CD14-positive monocyte (primary cell): Measurements from ENCODE around the gene MYO16. TPM values are rescaled to one million over a fixed set of nuclear protein-coding genes. Genes with fewer than 3 reads are reported as not detected.

ENCODE experiments used
- DNase-seq, 3 donors: peaks; one replicate each; pipeline ENCODE4 v3.0.0-alpha.2; 2011 to 2022
- H2AFZ ChIP-seq: 2 replicates; pipeline ENCODE4 v1.6.0; 2012; ENCODE audit warnings: mild to moderate bottlenecking, low read depth, low read length, inconsistent platforms; ENCODE audit not compliant: insufficient read depth, poor library complexity, severe bottlenecking
- H3K27ac ChIP-seq, 2 donors: 1 replicate in 1 of 2; 2 replicates in 1 of 2; pipeline ENCODE4 v1.5.1; 2012 to 2013; ENCODE audit warnings: low read length in 2 of 2, control low read depth in 1 of 2, inconsistent platforms in 1 of 2, low read depth in 1 of 2, mild to moderate bottlenecking in 1 of 2
- H3K27me3 ChIP-seq, 2 donors: one replicate each; pipeline versions ENCODE4 v1.6.0 to v1.6.1; 2011 to 2013; ENCODE audit warnings: low read length in 2 of 2; ENCODE audit not compliant: control insufficient read depth in 2 of 2, insufficient read depth in 2 of 2
- H3K36me3 ChIP-seq, 2 donors: replicated peaks in 1 of 2; 1 replicate in 1 of 2; 2 replicates in 1 of 2; pipeline versions ENCODE4 v1.5.1 to v1.6.1; 2012 to 2013; ENCODE audit warnings: low read length in 2 of 2, control low read depth in 1 of 2, inconsistent platforms in 1 of 2, mild to moderate bottlenecking in 1 of 2; ENCODE audit not compliant: insufficient read depth in 2 of 2, control insufficient read depth in 1 of 2
- H3K4me1 ChIP-seq, 2 donors: 1 replicate in 1 of 2; 2 replicates in 1 of 2; pipeline versions ENCODE4 v1.5.1 to v1.6.1; 2012 to 2013; ENCODE audit warnings: low read length in 2 of 2, control low read depth in 1 of 2, inconsistent platforms in 1 of 2, mild to moderate bottlenecking in 1 of 2, moderate library complexity in 1 of 2; ENCODE audit not compliant: insufficient read depth in 2 of 2, control insufficient read depth in 1 of 2
- H3K4me2 ChIP-seq: replicated peaks from 2 replicates; pipeline ENCODE3; 2012; ENCODE audit warnings: low read length, moderate library complexity, mild to moderate bottlenecking; ENCODE audit not compliant: poor library complexity, severe bottlenecking; ENCODE audit errors: extremely low read depth
- H3K4me3 ChIP-seq, 3 experiments: fragments of 200-600 bp in 1 of 3; sonication (generic) in 1 of 3; replicated peaks in 1 of 3; 1 replicate in 2 of 3; 2 replicates in 1 of 3; pipeline ENCODE4 v1.5.1; 2011 to 2013; ENCODE audit warnings: low read length in 3 of 3, mild to moderate bottlenecking in 3 of 3, control low read depth in 2 of 3, low read depth in 2 of 3, inconsistent platforms in 1 of 3, moderate library complexity in 1 of 3
- H3K79me2 ChIP-seq: 2 replicates; pipeline ENCODE4 v1.6.0; 2012; ENCODE audit warnings: mild to moderate bottlenecking, control low read depth, inconsistent platforms, low read length, moderate library complexity; ENCODE audit not compliant: insufficient read depth
- H3K9ac ChIP-seq: 2 replicates; pipeline ENCODE4 v1.6.0; 2017; ENCODE audit warnings: low read length, mild to moderate bottlenecking; ENCODE audit not compliant: insufficient read depth, poor library complexity, severe bottlenecking
- H3K9me3 ChIP-seq, 2 donors: replicated peaks in 1 of 2; 1 replicate in 1 of 2; 2 replicates in 1 of 2; pipeline versions ENCODE4 v1.5.1 to v1.6.1; 2012 to 2013; ENCODE audit warnings: low read length in 2 of 2, control low read depth in 1 of 2; ENCODE audit not compliant: control insufficient read depth in 1 of 2, insufficient read depth in 1 of 2
- H4K20me1 ChIP-seq: 2 replicates; pipeline ENCODE4 v1.6.0; 2012; ENCODE audit warnings: mild to moderate bottlenecking, low read length, control low read depth, moderate library complexity; ENCODE audit not compliant: insufficient read depth
- H3K27ac Mint-ChIP-seq, 7 donors: one replicate each; pipeline ENCODE4 v1.8.0; 2020; ENCODE audit warnings: mild to moderate bottlenecking in 7 of 7, mixed read lengths in 7 of 7, moderate library complexity in 6 of 7, inconsistent platforms in 2 of 7
- H3K27me3 Mint-ChIP-seq, 3 donors: one replicate each; pipeline ENCODE4 v1.8.0; 2021 to 2022; ENCODE audit warnings: low read depth in 3 of 3, mild to moderate bottlenecking in 3 of 3, mixed read lengths in 3 of 3, moderate library complexity in 3 of 3, inconsistent platforms in 1 of 3
- H3K36me3 Mint-ChIP-seq, 2 donors: one replicate each; pipeline ENCODE4 v1.8.0; 2020; ENCODE audit warnings: mixed read lengths in 2 of 2, inconsistent platforms in 1 of 2, mild to moderate bottlenecking in 1 of 2
- H3K4me1 Mint-ChIP-seq: one replicate; pipeline ENCODE4 v1.8.0; 2020; ENCODE audit warnings: mild to moderate bottlenecking, mixed read lengths
- H3K4me3 Mint-ChIP-seq, 2 donors: one replicate each; pipeline ENCODE4 v1.8.0; 2020; ENCODE audit warnings: mild to moderate bottlenecking in 2 of 2, mixed read lengths in 2 of 2, moderate library complexity in 1 of 2
- H3K9me3 Mint-ChIP-seq, 7 donors: one replicate each; pipeline ENCODE4 v1.8.0; 2020 to 2022; ENCODE audit warnings: mixed read lengths in 7 of 7, mild to moderate bottlenecking in 6 of 7, moderate library complexity in 6 of 7, inconsistent platforms in 2 of 7
- CTCF ChIP-seq: fragments of 200-600 bp; IDR thresholded peaks from one replicate; pipeline ENCODE4 v1.8.0; 2022; ENCODE audit warnings: antibody characterized with exemption, mild to moderate bottlenecking
- WGBS: methylation state at CpG from one replicate; pipeline ENCODE4 v1.1.5; 2013; ENCODE audit warnings: missing lambda C conversion rate; ENCODE audit not compliant: insufficient coverage; 5-methylcytosine and 5-hydroxymethylcytosine counted together
- intact Hi-C, 2 donors: fragments of 100-400 bp; cut with micrococcal nuclease; formaldehyde crosslinking; loops; one replicate each; pipeline versions ENCODE4 v1.15.0 to v1.15.1; 2023
- polyA plus RNA-seq, 3 donors: library from polyadenylated mRNA; depleted of rRNA in 1 of 3; unstranded in 2 of 3; stranded (reverse) in 1 of 3; fragments of 300-500 nt in 2 of 3; fragments of >200 nt in 1 of 3; fragmentation: Illumina TruSeq in 2 of 3; gene quantifications; 1 replicate in 2 of 3; 2 replicates in 1 of 3; pipeline ENCODE4 v1.2.3, GENCODE V29; 2012 to 2021

Gene MYO16
- polyA plus RNA-seq, 3 donors: not detected

GRCh38 chr13:108785844-108786243 lies 156.4 kb downstream of the MYO16 start:
- no peaks in the 10 kb centered on the region for H3K4me1 Mint-ChIP-seq
- H3K9me3 ChIP-seq: peaks cover 5 to 11% of the 10 kb centered on the region in 2 donors
- DNase-seq: no peak

GRCh38 chr13:108786456-108787200 lies 157.2 kb downstream of the MYO16 start:
- no peak overlapping the region for H3K4me2 ChIP-seq
- H3K27me3 ChIP-seq: no peaks in the 10 kb centered on the region
- no peak overlapping the region for H3K4me3 Mint-ChIP-seq
- peaks cover 5 to 6% of the 10 kb centered on the region in 2 donors for H3K9me3 ChIP-seq
- H4K20me1 ChIP-seq: no peaks in the 10 kb centered on the region
- H3K36me3 ChIP-seq: no peaks in the 10 kb centered on the region
- intact Hi-C loops: no loop called here
- H3K27ac ChIP-seq: no peak overlapping the region
- H3K4me1 Mint-ChIP-seq: no peaks in the 10 kb centered on the region
- no peak overlapping the region for H3K27ac Mint-ChIP-seq
- 68% methylated on average over 8 of the region's 11 CpGs for WGBS
- H3K79me2 ChIP-seq: no peaks in the 10 kb centered on the region
- H3K9me3 Mint-ChIP-seq: peaks cover 0 to 17% (median 7%) of the 10 kb centered on the region in 7 donors
- no peak overlapping the region for H3K4me3 ChIP-seq
- no peak overlapping the region for H3K9ac ChIP-seq
- no peak overlapping the region for H2AFZ ChIP-seq
- no peak for DNase-seq
- no peaks in the 10 kb centered on the region for H3K36me3 Mint-ChIP-seq
- no peak for TF ChIP-seq CTCF
- no peaks in the 10 kb centered on the region for H3K27me3 Mint-ChIP-seq
- H3K4me1 ChIP-seq: no peaks in the 10 kb centered on the region

More at GRCh38 chr13:108785844-108786243, 156.4 kb downstream of the MYO16 start:
- H4K20me1 ChIP-seq: no peaks in the 10 kb centered on the region
- no peaks in the 10 kb centered on the region for H3K79me2 ChIP-seq
- 78% methylated on average over 1 of the region's 3 CpGs for WGBS
- no peaks in the 10 kb centered on the region for H3K27me3 ChIP-seq
- H3K9ac ChIP-seq: no peak overlapping the region
- Mint-ChIP-seq H3K27ac (no peak overlapping the region), H3K27me3 (no peaks in the 10 kb centered on the region), H3K4me3 (no peak overlapping the region), H3K9me3 (peaks cover 0 to 25% (median 7%) of the 10 kb centered on the region in 7 donors), H3K36me3 (no peaks in the 10 kb centered on the region)
- intact Hi-C loops: no loop called here
- H3K27ac ChIP-seq: no peak overlapping the region
- no peak overlapping the region for H2AFZ ChIP-seq
- H3K4me1 ChIP-seq: no peaks in the 10 kb centered on the region
- no peak for TF ChIP-seq CTCF
- H3K4me3 ChIP-seq: no peak overlapping the region
- H3K4me2 ChIP-seq: no peak overlapping the region
- no peaks in the 10 kb centered on the region for H3K36me3 ChIP-seq
